Common myeloid progenitor, CD34-positive (primary cell): ENCODE data around the gene PIP4K2B.
A peak's percentile ranks its signal among the peaks of the same experiment; 100 is the strongest.

Experiments used
- CTCF ChIA-PET: fragments of 350-600 bp; sonication (Branson Sonifier 250); formaldehyde crosslinking; loops from one replicate; lab custom pipeline; 2021; ENCODE audit warnings: antibody characterized with exemption; lab: Charles Lee
- POLR2A ChIA-PET: fragments of 350-600 bp; sonication (Branson Sonifier 250); formaldehyde crosslinking; loops from one replicate; lab custom pipeline; 2021; ENCODE audit warnings: antibody characterized with exemption; lab: Charles Lee
- DNase-seq, 3 donors: peaks; one replicate each; pipeline versions ENCODE4 v3.0.0 to v3.0.0-alpha.2; 2013
- H3K27ac ChIP-seq, 2 experiments: 1 replicate in 1 of 2; 2 replicates in 1 of 2; pipeline ENCODE4 v1.7.0; 2013; ENCODE audit warnings: inconsistent platforms in 2 of 2, low read length in 2 of 2, mild to moderate bottlenecking in 2 of 2, low read depth in 1 of 2, moderate library complexity in 1 of 2; ENCODE audit not compliant: severe bottlenecking in 2 of 2, insufficient read depth in 1 of 2, poor library complexity in 1 of 2
- H3K27me3 ChIP-seq, 5 experiments: replicated peaks in 2 of 5; 1 replicate in 3 of 5; 2 replicates in 2 of 5; pipeline versions ENCODE4 v1.6.1 to v1.7.0; 2013; ENCODE audit warnings: low read length in 4 of 5, mild to moderate bottlenecking in 2 of 5, moderate library complexity in 2 of 5, inconsistent platforms in 1 of 5; ENCODE audit not compliant: insufficient read depth in 5 of 5, control insufficient read depth in 4 of 5
- H3K36me3 ChIP-seq, 4 experiments: 1 replicate in 2 of 4; 2 replicates in 2 of 4; pipeline versions ENCODE4 v1.6.1 to v1.7.0; 2013; ENCODE audit warnings: low read length in 3 of 4, control low read depth in 1 of 4, mild to moderate bottlenecking in 1 of 4; ENCODE audit not compliant: control insufficient read depth in 4 of 4, insufficient read depth in 4 of 4
- H3K4me1 ChIP-seq, 4 experiments: 1 replicate in 3 of 4; 2 replicates in 1 of 4; pipeline versions ENCODE4 v1.6.1 to v1.7.1; 2013; ENCODE audit warnings: low read length in 3 of 4, mild to moderate bottlenecking in 3 of 4, control low read depth in 1 of 4, inconsistent platforms in 1 of 4, moderate library complexity in 1 of 4; ENCODE audit not compliant: control insufficient read depth in 4 of 4, insufficient read depth in 4 of 4; ENCODE audit errors: control extremely low read depth in 1 of 4
- H3K4me3 ChIP-seq, 7 experiments: 1 replicate in 4 of 7; 2 replicates in 3 of 7; pipeline versions ENCODE4 v1.5.1 to v1.7.0; 2013; ENCODE audit warnings: mild to moderate bottlenecking in 7 of 7, low read length in 6 of 7, moderate library complexity in 6 of 7, inconsistent platforms in 2 of 7, low read depth in 2 of 7, control low read depth in 1 of 7; ENCODE audit not compliant: insufficient read depth in 4 of 7, control insufficient read depth in 1 of 7; ENCODE audit errors: extremely low read depth in 1 of 7
- H3K9me3 ChIP-seq, 5 experiments: 1 replicate in 4 of 5; 2 replicates in 1 of 5; pipeline versions ENCODE4 v1.6.1 to v1.7.1; 2013; ENCODE audit warnings: low read length in 4 of 5, mild to moderate bottlenecking in 2 of 5, inconsistent platforms in 1 of 5, low read depth in 1 of 5, moderate library complexity in 1 of 5; ENCODE audit not compliant: control insufficient read depth in 4 of 5, insufficient read depth in 2 of 5; ENCODE audit errors: control extremely low read depth in 1 of 5
- WGBS: methylation state at CpG from one replicate; pipeline ENCODE4 v1.1.5; 2013; ENCODE audit not compliant: insufficient coverage; 5-methylcytosine and 5-hydroxymethylcytosine counted together

PIP4K2B gene

GRCh38 chr17:38750312-38751121 lies 48.8 kb downstream of the PIP4K2B start:
- peaks cover 12 to 58% (median 33%) of the 10 kb centered on the region in 5 experiments for H3K27me3 ChIP-seq
- no peaks in the 10 kb centered on the region for H3K9me3 ChIP-seq
- H3K4me1 ChIP-seq = peaks cover 5 to 66% (median 61%) of the 10 kb centered on the region in 4 experiments
- 8% methylated on average over 24 of the region's 28 CpGs for WGBS
- ChIA-PET POLR2A (no interaction called here), CTCF (interaction anchor here (0.6 kb wide), 1 partner anchor 16 kb away, joined by 3 read pairs; no protein-coding TSS in a partner anchor)
- peak overlapping the region in 3 of 7 experiments; percentile 10 to 90 (median 70) for H3K4me3 ChIP-seq
- peak in 1 of 3 donors; percentile 18 for DNase-seq
- H3K36me3 ChIP-seq = peaks cover 4 to 16% (median 8%) of the 10 kb centered on the region in 4 experiments
- no peak overlapping the region for H3K27ac ChIP-seq

DNA sequence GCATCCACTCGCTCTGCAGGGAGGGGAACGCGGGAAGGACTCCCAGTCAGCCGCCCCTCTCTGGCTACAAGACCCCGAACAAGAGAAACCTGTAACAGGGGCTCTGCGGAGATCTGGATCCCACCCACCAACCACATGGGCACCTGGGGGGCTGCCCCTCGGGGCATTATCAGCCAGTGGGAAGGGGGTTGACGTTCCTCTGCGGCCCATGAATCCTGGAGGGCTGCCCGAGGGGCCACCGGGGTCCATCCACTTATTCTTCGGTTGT lies 49.4 kb downstream of the PIP4K2B start:
- 0% methylated on average over 12 of the region's 12 CpGs for WGBS
- DNase-seq = no peak
- Histone ChIP-seq H3K27me3 (peaks cover 12 to 60% (median 36%) of the 10 kb centered on the region in 5 experiments), H3K36me3 (peaks cover 4 to 13% (median 6%) of the 10 kb centered on the region in 4 experiments), H3K4me3 (peak overlapping the region in 6 of 7 experiments; percentile 25 to 70 (median 54)), H3K9me3 (no peaks in the 10 kb centered on the region), H3K4me1 (peaks cover 5 to 66% (median 61%) of the 10 kb centered on the region in 4 experiments), H3K27ac (no peak overlapping the region)
- ChIA-PET POLR2A (no interaction called here), CTCF (no interaction called here)

GRCh38 chr17:38749223-38750043 lies 49.9 kb downstream of the PIP4K2B start:
- H3K9me3 ChIP-seq = no peaks in the 10 kb centered on the region
- H3K27ac ChIP-seq = no peak overlapping the region
- ChIA-PET POLR2A (no interaction called here), CTCF (no interaction called here)
- H3K4me3 ChIP-seq = peak overlapping the region in 6 of 7 experiments; percentile 36 to 70 (median 54)
- H3K36me3 ChIP-seq = peaks cover 1 to 8% (median 1%) of the 10 kb centered on the region in 4 experiments
- peak in 1 of 3 donors; percentile 18 for DNase-seq
- peaks cover 12 to 62% (median 36%) of the 10 kb centered on the region in 5 experiments for H3K27me3 ChIP-seq
- peaks cover 5 to 66% (median 62%) of the 10 kb centered on the region in 4 experiments for H3K4me1 ChIP-seq
- under 1% methylated on average over 67 of the region's 79 CpGs for WGBS

- peaks cover 5 to 64% (median 61%) of the 10 kb centered on the region in 4 experiments for H3K4me1 ChIP-seq
- 1% methylated on average over 23 of the region's 32 CpGs for WGBS
- DNase-seq = peak in 1 of 3 donors; percentile 17
- H3K4me3 ChIP-seq = peak overlapping the region in 6 of 7 experiments; percentile 36 to 70 (median 54)
- POLR2A ChIA-PET = interaction anchor here (0.6 kb wide), 1 partner anchor 298 kb away, joined by 7 read pairs; no protein-coding TSS in a partner anchor
- no peak overlapping the region for H3K27ac ChIP-seq
- H3K27me3 ChIP-seq = peaks cover 12 to 63% (median 36%) of the 10 kb centered on the region in 5 experiments
- H3K9me3 ChIP-seq = no peaks in the 10 kb centered on the region
- peaks cover 0 to 3% (median 0%) of the 10 kb centered on the region in 4 experiments for H3K36me3 ChIP-seq
- CTCF ChIA-PET = no interaction called here
Observed at GRCh38 chr17:38748892-38749222, 50.5 kb downstream of the PIP4K2B start.

DNA sequence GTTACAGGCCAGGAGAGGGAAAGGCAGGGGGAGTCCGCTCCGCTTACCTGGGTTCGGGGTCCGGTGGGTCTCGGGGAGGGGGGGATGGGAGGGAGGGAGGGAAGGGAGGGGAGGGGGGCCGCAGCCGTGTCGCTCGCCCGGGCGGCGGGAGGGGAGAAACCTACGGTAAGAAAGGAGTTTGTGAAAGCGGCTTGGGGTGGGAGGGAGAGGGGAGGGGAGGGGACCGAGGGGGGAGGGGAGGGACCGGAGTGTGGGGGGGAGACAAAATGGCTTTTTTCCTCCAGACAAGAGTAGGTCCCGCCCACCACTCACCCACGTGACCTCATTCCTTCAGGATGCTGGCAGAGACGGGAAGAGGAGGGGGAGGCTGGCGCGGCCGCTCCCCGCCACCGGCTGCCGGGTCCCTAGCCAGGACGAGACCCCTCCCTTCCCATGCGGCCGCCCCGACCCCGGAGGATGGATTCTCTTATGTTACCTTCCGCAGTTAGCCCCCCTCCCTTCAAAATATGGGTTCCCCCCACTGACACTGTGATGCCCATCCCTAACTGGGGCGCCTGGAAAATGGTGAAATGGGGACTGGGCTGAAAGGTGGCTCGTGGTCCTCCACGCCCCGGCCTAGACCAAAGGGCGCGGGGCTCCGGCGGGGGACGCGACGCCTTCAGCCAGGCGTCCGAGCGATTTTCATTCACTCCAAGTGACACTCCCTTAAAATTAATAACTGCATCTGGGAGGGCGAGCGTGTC lies 51.0 kb downstream of the PIP4K2B start, which contains the start of gene PCGF2:
TSS of gene PCGF2 (minus strand) at position 188 of the 743 bp plus-strand sequence. CDS start 7,934 bp downstream, outside the sequence.
- peak in 1 of 3 donors; percentile 16 for DNase-seq
- Histone ChIP-seq H3K36me3 (no peaks in the 10 kb centered on the region), H3K4me3 (peak within 1 kb of the TSS; percentile 27 to 76 (median 64)), H3K27ac (no peak within 1 kb of the TSS), H3K9me3 (no peaks in the 10 kb centered on the region), H3K4me1 (peaks cover 5 to 59% (median 56%) of the 10 kb centered on the region in 4 experiments), H3K27me3 (peaks cover 12 to 64% (median 36%) of the 10 kb centered on the region in 5 experiments)
- ChIA-PET POLR2A (interaction anchor here (0.6 kb wide), 1 partner anchor 299 kb away, joined by 7 read pairs; no protein-coding TSS in a partner anchor), CTCF (no interaction called here)
- 5% methylated on average over 8 of the region's 47 CpGs for WGBS

GRCh38 chr17:38747463-38748148 lies 51.8 kb downstream of the PIP4K2B start:
- ChIA-PET CTCF (interaction anchor here (3.3 kb wide), 1 partner anchor 12 kb away, joined by 19 read pairs; no protein-coding TSS in a partner anchor), POLR2A (no interaction called here)
- H3K9me3 ChIP-seq = no peaks in the 10 kb centered on the region
- peak overlapping the region; percentile 23 to 76 (median 64) for H3K4me3 ChIP-seq
- H3K27ac ChIP-seq = no peak overlapping the region
- H3K27me3 ChIP-seq = peaks cover 12 to 64% (median 36%) of the 10 kb centered on the region in 5 experiments
- peaks cover 5 to 55% (median 52%) of the 10 kb centered on the region in 4 experiments for H3K4me1 ChIP-seq
- peak in 1 of 3 donors; percentile 12 for DNase-seq
- WGBS = 1% methylated on average over 42 of the region's 64 CpGs
- no peaks in the 10 kb centered on the region for H3K36me3 ChIP-seq
